GM18507 (cell line): Measurements from ENCODE around the gene AP3S1.
"Not testable (repeated sequence)": the region's sequence is repeated elsewhere in the genome, so short reads cannot be mapped to it uniquely, and the experiment has no call there.

ENCODE experiments used
- DNase-seq: peaks from one replicate; pipeline ENCODE4 v3.0.0; 2011; ENCODE audit warnings: low read depth; ENCODE audit not compliant: insufficient read length; ENCODE audit errors: extremely low spot score
- FAIRE-seq: peaks from 2 replicates; lab custom pipeline; 2011; peaks lifted over from hg19 to GRCh38; lab: Jason Lieb, UNC

Gene AP3S1

DNA sequence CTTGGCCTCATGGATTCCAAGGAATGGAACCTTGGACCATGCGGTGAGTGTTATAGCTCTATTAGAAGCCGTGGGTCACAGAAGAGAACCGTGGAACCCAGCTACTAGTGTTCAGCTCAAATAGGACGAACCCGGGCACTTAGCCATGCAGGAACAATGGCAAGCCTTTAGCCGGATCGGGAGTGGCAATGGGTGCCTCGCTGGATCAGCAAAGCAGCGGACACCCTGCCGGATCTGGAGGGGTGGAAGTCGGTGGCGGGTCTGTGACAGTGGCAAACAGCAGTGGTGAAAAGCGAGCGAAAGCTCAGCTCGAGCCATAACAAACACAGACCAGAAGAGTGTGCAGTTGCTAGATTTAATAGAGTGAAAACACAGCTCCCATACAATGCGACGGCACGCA is 22.9 kb upstream of the AP3S1 start:
- DNase-seq (no peak), FAIRE-seq (no peak)

DNA sequence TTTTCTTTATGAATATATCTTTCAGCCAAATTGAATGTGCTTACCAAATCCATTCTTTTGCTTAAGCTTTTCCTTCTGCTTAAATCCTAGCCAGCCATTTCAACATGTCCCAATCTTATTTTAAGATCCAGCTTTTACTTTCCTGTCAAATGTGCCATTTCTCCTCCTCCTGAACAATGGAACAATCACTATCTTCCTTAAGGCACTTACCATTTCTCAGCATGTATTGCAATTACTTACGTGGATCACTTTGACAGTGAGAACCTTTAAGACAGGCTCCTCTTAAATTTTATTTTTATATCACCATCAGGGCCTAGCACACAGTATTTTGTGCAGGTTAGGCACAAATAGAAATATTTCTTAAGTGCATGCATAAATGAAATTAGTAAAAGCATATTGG is 20.9 kb upstream of the AP3S1 start:
- DNase-seq = no peak
- no peak for FAIRE-seq

DNA sequence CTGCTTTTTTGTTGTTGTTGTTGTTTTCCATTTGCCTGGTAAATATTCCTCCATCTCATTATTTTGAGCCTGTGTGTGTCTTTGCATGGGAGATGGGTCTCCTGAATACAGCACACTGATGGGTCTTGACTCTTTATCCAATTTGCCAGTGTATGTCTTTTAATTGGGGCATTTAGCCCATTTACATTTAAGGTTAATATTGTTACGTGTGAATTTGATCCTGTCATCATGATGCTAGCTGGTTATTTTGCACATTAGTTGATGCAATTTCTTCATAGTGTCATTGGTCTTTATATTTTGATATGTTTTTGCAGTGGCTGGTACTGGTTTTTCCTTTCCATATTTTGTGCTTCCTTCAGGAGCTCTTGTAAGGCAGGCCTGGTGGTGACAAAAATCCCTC is 16.8 kb upstream of the AP3S1 start:
- DNase-seq, FAIRE-seq: not testable (repeated sequence)

DNA sequence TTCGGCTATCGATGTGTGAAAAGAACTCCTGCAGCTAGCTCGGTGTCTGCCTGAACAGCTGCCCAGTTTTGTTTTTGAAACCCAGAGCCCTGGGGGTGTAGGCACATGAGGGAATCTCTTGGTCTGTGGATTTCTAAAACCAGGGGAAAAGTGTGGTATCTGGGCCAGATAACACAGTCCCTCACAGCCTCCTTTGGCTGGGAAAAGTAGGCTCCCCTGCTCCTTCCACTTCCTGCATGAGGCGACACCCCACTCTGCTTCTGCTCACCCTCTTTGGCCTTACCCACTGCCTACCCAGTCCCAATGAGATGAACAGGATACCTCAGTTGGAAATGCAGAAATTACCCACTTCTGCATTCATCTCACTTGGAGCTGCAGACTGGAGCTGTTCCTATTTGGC is 15.8 kb upstream of the AP3S1 start:
- FAIRE-seq (no peak), DNase-seq (no peak)

DNA sequence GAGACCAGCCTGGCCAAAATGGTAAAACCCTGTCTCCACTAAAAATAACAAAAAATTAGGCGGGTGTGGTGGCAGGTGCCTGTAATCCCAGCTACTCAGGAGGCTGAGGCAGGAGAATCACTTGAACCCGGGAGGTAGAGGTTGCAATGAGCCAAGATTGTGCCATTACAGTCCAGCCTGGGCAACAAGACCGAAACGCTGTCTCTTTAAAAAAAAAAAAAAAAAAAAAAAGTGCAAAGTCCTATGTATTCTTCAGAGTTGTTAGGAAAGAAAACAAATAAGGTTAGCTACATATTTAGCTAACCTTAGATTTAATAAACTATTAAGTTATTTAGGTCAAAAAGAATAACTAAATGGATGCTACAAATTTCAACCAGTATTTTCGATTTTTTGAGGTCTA is 11.8 kb upstream of the AP3S1 start:
- FAIRE-seq = no peak
- no peak for DNase-seq

DNA sequence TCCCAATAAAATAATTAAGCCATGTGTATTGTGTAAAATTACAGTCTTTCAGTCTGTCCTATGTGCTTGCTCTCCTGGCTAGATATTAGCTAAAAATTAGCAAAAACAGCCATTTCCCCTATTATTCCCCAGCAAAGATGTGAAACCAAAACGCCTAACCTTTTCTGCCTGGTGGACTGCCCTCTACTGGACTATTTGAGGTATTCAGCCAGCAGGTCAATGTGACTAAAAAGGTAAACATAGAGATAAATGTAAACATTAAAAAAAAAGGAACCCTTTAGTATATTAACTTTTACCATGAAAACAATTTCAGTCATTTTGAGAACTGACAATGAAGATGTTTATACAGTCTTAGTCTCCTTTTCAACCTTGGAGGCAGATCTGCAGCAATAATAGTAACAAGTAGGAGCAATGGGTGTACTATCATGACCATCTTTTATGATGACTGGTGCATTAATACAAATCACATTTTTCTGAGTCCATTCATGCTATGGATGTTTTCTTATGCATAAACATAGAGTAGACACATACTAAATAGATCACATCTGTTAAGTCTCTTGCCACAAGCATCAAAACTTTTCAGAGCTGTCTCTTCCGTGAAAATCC is 10.5 kb upstream of the AP3S1 start:
- peak; percentile 82 for FAIRE-seq
- peak; percentile 32 for DNase-seq

DNA sequence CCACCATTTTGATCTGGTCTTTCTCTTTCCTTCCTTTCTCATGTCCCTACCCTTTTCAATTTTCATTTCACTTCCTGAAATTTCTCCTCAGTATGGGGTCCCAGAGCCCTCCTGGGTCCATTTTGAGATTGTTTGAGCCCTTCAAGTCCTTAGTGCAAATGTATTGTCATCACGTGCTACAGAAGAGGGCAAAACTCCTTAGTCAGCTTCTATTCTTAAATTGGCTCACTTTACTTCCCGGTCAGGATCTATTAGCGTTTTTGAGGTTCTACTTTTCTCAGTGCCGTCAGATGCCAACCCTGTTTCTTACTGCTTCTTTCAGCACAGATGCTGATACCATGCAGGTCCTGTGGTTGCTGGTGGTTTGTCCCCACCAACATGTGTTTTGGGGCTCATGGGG is 6.3 kb upstream of the AP3S1 start:
- FAIRE-seq = no peak
- no peak for DNase-seq

DNA sequence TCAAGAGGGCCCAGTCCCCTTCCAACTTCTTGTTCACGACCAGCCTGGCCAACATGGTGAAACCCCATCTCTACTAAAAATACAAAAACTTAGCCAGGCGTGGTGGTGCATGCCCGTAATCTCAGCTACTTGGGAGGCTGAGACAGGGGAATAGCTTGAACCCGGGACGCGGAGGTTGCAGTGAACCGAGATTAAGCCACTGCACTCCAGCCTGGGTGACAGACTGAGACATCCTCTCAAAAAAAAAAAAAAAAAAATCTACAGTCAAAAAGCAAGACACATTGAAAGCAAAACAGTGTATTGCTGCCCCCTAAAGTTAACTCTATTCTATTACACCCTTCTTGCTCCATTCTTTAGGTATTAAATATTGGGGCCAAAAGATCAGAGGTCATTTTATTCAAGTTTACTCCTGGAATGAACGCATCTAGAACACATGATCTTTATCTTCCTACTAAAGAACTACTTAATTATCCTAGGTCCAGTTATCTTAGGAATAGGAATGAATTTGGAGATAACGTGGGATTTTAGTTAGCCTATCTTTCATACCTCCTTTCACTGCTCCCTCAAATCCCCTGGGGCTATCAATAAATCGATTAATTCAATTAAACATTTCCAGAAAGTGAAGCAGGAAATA is 2.7 kb upstream of the AP3S1 start:
- DNase-seq = no peak
- FAIRE-seq = peak; percentile 42

DNA sequence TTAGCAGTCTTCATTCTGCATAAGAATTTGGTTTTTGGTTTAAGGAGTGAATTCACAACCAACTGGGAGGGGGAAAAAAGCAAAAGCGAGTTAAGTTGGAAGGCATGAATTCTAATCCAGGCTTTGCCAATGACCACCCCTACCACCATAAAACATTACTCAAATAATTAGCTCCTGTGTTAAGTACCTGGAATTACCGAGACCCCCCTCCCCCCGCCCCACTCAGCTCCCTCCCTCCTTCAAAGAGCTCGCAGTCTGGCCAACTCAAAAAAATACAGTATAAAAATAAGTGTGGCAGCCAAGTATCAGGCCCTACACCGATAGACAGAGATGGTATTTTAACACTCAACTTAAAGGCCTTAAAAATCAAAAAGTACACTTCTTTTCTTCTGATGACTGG is 862 bp upstream of the AP3S1 start:
- no peak for FAIRE-seq
- DNase-seq = no peak

DNA sequence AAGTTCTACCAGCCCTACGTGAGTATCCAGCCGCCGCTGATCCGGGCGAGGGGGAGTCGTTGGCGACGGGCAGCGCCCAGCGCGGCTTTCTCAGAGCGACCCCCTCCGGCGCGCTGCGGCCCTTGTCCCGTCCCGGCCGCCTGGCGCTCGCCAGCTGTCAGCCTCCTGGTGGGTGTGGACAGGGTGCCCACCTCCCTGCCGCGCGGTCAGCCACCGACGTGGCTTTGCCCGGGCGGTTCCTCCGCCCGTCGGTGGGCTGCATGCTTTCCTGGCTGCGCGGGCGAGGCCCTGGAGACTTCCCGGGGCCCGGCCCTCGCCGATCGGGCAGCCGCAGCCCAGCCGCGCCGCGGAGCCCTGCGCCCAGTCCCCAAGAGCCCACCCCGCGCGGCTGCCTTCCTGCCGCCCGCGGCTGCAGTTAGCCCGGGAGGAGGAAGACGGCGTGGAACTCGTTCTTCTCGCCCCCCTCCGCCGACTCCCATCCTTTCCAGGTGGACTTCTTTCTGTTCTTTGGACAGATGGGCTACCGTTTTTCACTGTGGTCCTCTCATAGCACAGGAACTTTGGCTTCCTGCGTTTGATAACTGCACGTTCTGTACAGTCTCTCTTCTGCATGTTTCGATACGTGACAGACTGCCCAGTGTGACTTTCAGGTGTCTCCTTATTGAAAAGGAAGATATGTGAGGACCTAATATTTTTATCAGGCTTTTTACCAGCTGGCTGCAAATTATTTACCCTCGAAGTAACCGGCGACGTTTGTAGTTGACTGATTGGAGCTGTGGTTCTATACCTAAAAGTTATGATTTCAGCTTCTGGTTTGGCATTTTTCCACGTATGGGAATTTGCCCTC is 577 bp downstream of the AP3S1 start:
- peak; percentile 3 for DNase-seq
- peak; percentile 70 for FAIRE-seq

DNA sequence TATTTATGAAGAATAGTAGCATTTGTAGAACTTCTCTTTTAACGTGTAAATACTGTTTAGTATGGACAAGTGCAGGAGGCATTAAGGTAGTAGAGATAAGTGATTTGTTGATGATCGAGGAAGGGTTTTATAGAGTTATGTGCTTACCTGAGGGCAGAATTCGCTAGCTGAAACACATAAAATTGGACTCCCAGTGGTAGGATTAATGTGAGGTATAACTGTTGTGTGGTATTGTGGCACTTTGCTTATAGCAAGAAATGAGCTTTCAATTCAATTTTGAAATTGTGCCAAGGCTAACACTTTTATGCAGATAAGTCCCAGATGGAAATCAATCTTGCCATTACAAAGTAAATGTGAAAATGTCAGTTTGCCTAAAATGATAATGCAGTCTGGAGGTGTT is 1.2 kb downstream of the AP3S1 start:
- FAIRE-seq = no peak

DNA sequence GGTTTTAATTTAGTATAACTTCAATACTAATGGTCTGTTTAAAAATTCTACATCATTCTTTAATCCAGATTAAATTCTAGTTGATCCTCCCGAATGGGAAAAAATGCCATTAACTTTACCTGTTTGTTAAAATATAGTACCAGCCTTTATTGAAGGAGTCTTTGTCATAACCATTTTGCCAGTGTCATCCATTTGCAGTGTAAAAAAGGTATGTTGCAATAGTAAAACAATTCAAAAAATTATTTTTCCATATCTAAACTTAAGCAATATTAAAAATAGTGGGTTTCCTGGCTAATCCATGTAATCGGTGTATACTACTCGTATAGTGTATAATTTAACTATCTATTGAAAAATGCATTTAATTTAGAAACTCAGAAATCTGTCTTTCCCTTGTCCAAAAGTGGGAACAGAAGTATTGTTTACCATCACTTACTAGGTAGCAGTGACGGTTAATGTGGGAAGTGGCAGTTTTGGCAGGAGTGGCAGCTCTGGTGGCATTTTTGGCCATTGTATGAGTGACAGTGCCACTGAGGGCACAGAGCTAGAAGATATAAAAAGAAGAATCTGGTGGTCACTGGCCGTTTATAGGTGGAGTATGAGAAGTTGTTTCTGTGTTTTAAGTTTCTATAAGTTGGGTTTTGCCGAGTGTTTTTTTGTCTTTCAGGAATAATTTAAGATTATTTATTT is 1.9 kb downstream of the AP3S1 start:
- FAIRE-seq = no peak
- no peak for DNase-seq

More for the DNA sequence above, 1.2 kb downstream of the AP3S1 start:
- DNase-seq = no peak

DNA sequence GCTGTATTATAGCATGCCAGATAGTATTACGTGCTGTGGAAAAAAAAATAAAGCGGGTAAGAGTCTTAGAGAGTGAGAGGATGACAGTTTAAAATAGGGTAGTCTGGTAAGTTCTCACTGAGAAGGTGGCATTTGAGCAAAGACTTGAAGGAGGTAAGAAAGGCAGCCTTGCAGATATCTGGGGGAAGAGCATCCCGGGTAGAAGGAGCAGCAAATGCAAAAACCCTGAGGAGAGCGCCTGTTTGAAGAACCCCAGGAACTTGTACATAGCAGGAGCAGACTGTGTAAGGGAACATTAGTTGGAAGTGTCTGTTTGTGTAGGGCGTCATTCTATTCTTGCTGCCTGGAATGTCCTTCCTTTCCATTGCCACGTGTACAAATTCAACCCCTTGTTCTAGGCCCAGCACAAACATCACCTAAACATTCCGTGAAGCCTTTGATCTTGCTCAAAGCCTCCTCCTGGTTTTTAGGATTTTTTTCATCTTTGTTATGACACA is 2.6 kb downstream of the AP3S1 start:
- no peak for DNase-seq
- no peak for FAIRE-seq

DNA sequence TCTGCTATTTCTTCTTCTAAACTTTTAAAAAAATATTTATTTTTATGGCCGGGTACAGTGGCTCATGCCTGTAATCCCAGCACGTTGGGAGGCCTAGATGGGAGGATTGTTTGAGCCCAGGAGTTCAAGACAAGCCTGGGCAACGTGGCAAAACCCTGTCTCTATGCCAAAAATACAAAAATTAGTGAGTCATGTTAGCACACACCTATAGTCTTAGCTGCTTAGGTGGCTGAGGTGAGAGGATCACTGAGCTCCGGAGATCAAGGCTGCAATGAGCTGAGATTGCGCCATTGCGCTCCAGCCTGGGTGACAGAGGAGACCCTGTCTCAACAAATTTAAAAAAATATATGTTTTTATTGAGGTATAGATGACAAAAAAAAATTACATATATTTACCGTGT is 5.6 kb downstream of the AP3S1 start:
- no peak for FAIRE-seq
- DNase-seq = no peak

DNA sequence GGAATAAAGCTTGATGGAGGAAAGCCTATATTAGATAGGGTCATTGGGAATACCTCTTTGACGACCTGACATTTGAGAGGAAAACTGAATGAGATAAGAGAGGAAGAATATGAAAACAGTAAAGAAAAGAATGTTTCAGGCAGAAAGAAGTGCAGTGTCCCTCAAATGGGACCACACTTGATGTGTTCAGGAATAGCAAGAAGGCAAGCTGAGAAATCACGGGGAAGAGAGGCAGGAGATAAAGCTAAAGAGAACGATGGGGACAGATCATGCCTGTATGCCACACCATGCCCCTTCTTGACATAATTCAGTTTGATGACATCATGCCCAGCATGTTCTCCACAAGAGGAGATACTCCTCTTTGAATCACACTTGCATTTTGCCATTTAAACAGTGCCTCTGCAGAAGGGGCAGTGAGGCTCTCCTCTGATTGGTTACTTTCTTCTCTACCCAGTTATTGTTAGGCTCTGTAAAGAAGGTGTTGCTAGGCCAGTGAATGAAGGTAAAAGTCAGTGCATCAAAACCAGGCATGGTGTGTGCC is 7.6 kb downstream of the AP3S1 start:
- FAIRE-seq (no peak), DNase-seq (no peak)

DNA sequence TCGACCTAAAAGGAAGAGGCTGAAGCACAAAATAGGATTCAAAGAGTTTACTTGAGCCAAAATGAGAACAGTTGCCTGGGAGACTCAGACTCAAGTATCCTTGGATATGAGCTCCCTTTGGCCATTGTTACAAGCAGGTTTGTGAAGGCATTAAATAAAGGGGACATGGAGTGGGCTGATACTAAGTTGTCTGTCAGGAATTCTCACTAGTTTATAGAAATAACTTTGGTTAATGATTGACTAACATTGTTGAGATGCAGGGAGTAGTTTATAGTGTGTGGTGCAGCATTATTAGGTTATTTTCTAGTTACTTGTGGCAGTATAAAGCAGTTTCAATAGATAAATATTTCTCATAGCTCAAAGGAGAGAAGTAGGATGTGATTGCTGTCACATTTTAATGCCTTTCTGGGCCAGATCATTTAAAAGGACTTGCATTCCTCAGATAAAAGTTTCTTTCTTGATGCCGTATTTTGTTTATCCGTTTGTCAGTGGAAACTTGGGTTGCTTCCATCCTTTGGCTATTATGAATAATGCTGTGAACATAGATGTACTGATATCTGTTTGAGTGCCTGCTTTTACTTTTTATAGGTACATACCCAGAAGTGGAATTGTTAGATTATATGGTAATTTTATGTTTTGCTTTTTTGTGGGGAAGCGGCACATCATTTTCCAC is 9.1 kb downstream of the AP3S1 start:
- DNase-seq (no peak), FAIRE-seq (no peak)

DNA sequence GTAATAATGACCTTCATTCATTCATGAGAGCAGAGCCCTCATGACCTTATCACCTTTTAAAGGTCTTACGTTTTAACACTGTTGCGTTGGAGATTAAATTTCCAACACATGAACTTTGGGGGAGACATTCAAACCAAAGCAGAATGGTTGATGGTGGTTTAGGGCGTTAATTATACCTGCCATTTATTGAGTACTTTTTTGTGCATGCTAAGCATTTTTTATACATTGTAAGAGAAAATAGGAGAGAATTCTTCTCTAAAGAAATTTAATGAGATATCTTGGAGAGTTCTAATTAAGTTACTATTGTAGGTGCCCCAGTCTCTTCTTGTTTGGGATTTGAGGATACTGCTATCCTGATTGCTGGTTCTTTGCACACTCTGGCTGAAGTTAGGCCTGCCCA is 12.4 kb downstream of the AP3S1 start:
- DNase-seq = no peak
- FAIRE-seq = no peak

DNA sequence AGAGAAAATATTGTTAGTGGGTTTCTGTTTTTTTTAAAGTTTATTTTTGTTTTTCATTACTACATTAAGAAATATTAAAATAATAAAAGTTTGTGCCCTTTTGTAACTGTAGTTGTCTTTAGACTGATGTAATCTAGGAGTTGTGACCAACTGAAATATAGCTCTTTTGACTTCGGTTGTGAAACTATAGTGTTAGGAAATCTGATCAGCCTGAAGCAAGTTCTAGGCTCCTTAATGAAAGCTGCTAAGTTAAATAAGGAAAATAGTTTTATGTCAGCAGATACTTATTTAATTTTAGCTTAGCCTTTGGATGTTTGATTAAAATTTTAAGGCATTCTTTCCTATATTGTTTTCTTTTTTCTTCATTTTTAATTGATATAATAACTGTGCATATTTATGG is 14.2 kb downstream of the AP3S1 start:
- no peak for FAIRE-seq
- DNase-seq = no peak

DNA sequence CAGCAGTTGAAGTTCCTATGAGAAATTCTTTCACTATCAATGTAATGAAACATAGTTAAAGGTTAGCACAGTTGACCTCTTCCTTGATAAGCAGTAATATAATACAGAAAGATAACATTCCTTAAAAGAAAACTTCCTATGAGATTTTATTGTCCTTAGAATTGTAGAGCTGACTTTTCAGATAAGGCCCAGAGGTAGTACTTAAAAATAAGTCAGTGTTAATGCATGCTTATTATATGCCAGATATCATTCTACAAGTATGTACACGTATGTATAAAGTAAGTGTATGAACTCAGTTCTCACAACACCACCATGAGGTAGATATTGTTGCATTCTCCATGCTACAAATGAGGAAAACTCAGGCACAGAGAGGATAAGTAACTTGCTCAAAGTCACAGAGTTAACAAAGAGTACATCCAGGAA is 15.3 kb downstream of the AP3S1 start:
- FAIRE-seq = no peak
- DNase-seq = no peak
